GM23338 (cell line): Measurements from ENCODE around the gene SORCS3. TPM values are rescaled to one million over a fixed set of nuclear protein-coding genes. Genes with fewer than 3 reads are reported as not detected.

Source experiments
- ATAC-seq: fragments of 200-7000 bp; cut with Tn5 transposase; 3 replicates; pipeline ENCODE4 v1.9.1; 2020
- DNase-seq: peaks from one replicate; pipeline ENCODE4 v3.0.0-alpha.2; 2015; ENCODE audit warnings: low spot score
- H2AFZ ChIP-seq: fragments of 200-600 bp; sonication (generic); 2 replicates; pipeline ENCODE4 v1.8.0; 2016; ENCODE audit warnings: antibody characterized with exemption, mild to moderate bottlenecking, moderate library complexity
- H3F3A ChIP-seq: fragments of 200-600 bp; sonication (generic); replicated peaks from 2 replicates; pipeline ENCODE4 v1.8.0; 2017; ENCODE audit warnings: antibody characterized with exemption, mixed run types, low read depth
- H3K27ac ChIP-seq: fragments of 200-600 bp; sonication (generic); 2 replicates; pipeline ENCODE4 v1.6.1; 2016; ENCODE audit warnings: low read depth
- H3K27me3 ChIP-seq: fragments of 200-600 bp; sonication (generic); 2 replicates; pipeline ENCODE4 v1.8.0; 2016; ENCODE audit warnings: mild to moderate bottlenecking, mixed run types, moderate library complexity; ENCODE audit not compliant: insufficient read depth
- H3K36me3 ChIP-seq: fragments of 200-600 bp; sonication (generic); 2 replicates; pipeline ENCODE4 v1.8.0; 2016; ENCODE audit warnings: mild to moderate bottlenecking; ENCODE audit not compliant: insufficient read depth
- H3K4me1 ChIP-seq: fragments of 200-600 bp; sonication (generic); 2 replicates; pipeline ENCODE4 v1.8.0; 2016; ENCODE audit warnings: mild to moderate bottlenecking, moderate library complexity; ENCODE audit not compliant: insufficient read depth
- H3K4me2 ChIP-seq: fragments of 200-600 bp; sonication (generic); 2 replicates; pipeline ENCODE4 v1.7.1; 2017; ENCODE audit warnings: mixed run types
- H3K4me3 ChIP-seq: fragments of 200-600 bp; sonication (generic); 2 replicates; pipeline ENCODE4 v1.6.1; 2016; ENCODE audit warnings: mixed run types
- H3K79me2 ChIP-seq: fragments of 200-600 bp; sonication (generic); replicated peaks from 2 replicates; pipeline ENCODE4 v1.8.0; 2017; ENCODE audit warnings: mild to moderate bottlenecking; ENCODE audit not compliant: insufficient read depth
- H3K9me2 ChIP-seq: fragments of 200-600 bp; sonication (generic); 2 replicates; pipeline ENCODE4 v1.8.0; 2017; ENCODE audit not compliant: insufficient read depth
- H4K20me1 ChIP-seq: fragments of 200-600 bp; sonication (generic); replicated peaks from 2 replicates; pipeline ENCODE4 v1.8.0; 2017; ENCODE audit warnings: mild to moderate bottlenecking; ENCODE audit not compliant: insufficient read depth
- H3K27ac Mint-ChIP-seq: 2 replicates; pipeline ENCODE4 v1.8.0; 2020; ENCODE audit warnings: inconsistent platforms, mild to moderate bottlenecking, moderate library complexity, mixed read lengths
- H3K27me3 Mint-ChIP-seq: 3 replicates; pipeline ENCODE4 v1.8.0; 2022; ENCODE audit warnings: low read depth, mild to moderate bottlenecking, moderate library complexity, mixed read lengths, inconsistent platforms; ENCODE audit not compliant: insufficient read depth, poor library complexity
- H3K36me3 Mint-ChIP-seq: 3 replicates; pipeline ENCODE4 v1.8.0; 2021; ENCODE audit warnings: low read depth, mild to moderate bottlenecking, inconsistent platforms, moderate library complexity, mixed read lengths
- H3K4me1 Mint-ChIP-seq: 3 replicates; pipeline ENCODE4 v1.8.0; 2020; ENCODE audit warnings: mild to moderate bottlenecking, inconsistent platforms, mixed read lengths
- H3K4me3 Mint-ChIP-seq: 3 replicates; pipeline ENCODE4 v1.8.0; 2021; ENCODE audit warnings: moderate library complexity, mild to moderate bottlenecking, inconsistent platforms, mixed read lengths
- H3K9me3 Mint-ChIP-seq: 3 replicates; pipeline ENCODE4 v1.8.0; 2020; ENCODE audit warnings: moderate library complexity, mild to moderate bottlenecking, inconsistent platforms, mixed read lengths
- CREB1 ChIP-seq: fragments of 250-450 bp; sonication (Bioruptor Pico); IDR thresholded peaks from 2 replicates; pipeline ENCODE4 v1.5.0; 2020; ENCODE audit warnings: low read depth, mild to moderate bottlenecking, moderate library complexity
- CTCF ChIP-seq, 2 experiments: fragments of 200-600 bp in 1 of 2; sonication (generic) in 1 of 2; conservative IDR thresholded peaks; 2 replicates each; pipeline versions ENCODE4 v1.5.1 to v1.6.1; 2016 to 2017; ENCODE audit warnings: antibody characterized with exemption in 2 of 2, low read depth in 2 of 2, mild to moderate bottlenecking in 2 of 2, moderate library complexity in 1 of 2
- ETS1 ChIP-seq: IDR thresholded peaks from 2 replicates; pipeline ENCODE4 v1.6.1; 2016; ENCODE audit warnings: antibody characterized with exemption
- EZH2 ChIP-seq: fragments of 200-600 bp; sonication (generic); IDR thresholded peaks from one replicate; pipeline ENCODE4 v1.8.0; 2017; ENCODE audit warnings: antibody characterized with exemption, mild to moderate bottlenecking, low read depth; ENCODE audit not compliant: unreplicated experiment
- EZH2phosphoT487 ChIP-seq: fragments of 200-600 bp; sonication (generic); IDR thresholded peaks from one replicate; pipeline ENCODE4 v1.8.1; 2018; ENCODE audit warnings: antibody characterized with exemption; ENCODE audit not compliant: unreplicated experiment
- JUNB ChIP-seq: IDR thresholded peaks from one replicate; pipeline ENCODE4 v1.6.1; 2016; ENCODE audit warnings: antibody characterized with exemption; ENCODE audit not compliant: unreplicated experiment
- NANOG ChIP-seq: IDR thresholded peaks from 2 replicates; pipeline ENCODE4 v1.6.1; 2016; ENCODE audit warnings: antibody characterized with exemption, borderline replicate concordance
- POLR2AphosphoS5 ChIP-seq: IDR thresholded peaks from 2 replicates; pipeline ENCODE4 v1.6.1; 2016; ENCODE audit warnings: antibody characterized with exemption, low read depth
- REST ChIP-seq: IDR thresholded peaks from one replicate; pipeline ENCODE4 v1.6.1; 2018; ENCODE audit warnings: antibody characterized with exemption; ENCODE audit not compliant: unreplicated experiment
- STAT1 ChIP-seq: IDR thresholded peaks from one replicate; pipeline ENCODE4 v1.6.1; 2016; ENCODE audit warnings: antibody characterized with exemption; ENCODE audit not compliant: unreplicated experiment
- ZNF114 ChIP-seq: fragments of 250-450 bp; sonication (Bioruptor Pico); IDR thresholded peaks from 2 replicates; pipeline ENCODE4 v1.5.0; 2020; ENCODE audit warnings: mild to moderate bottlenecking, moderate library complexity
- ZNF331 ChIP-seq: fragments of 250-450 bp; sonication (Bioruptor Pico); IDR thresholded peaks from 2 replicates; pipeline ENCODE4 v1.5.0; 2020; ENCODE audit warnings: low read depth, mild to moderate bottlenecking, moderate library complexity
- ZNF462 ChIP-seq: fragments of 250-450 bp; sonication (Bioruptor Pico); IDR thresholded peaks from 2 replicates; pipeline ENCODE4 v1.5.0; 2020; ENCODE audit warnings: mild to moderate bottlenecking, moderate library complexity
- polyA plus RNA-seq: library from polyadenylated mRNA; unstranded; fragments of >200 nt; fragmentation: Nextera tagmentation; extraction: Ambion mirVana; gene quantifications from 2 replicates; pipeline ENCODE4 v1.2.1, GENCODE V29; 2016
- total RNA-seq: library from RNA; depleted of rRNA; stranded (reverse); fragments of >200 nt; shearing (Covaris generic); gene quantifications from 2 replicates; pipeline ENCODE4 v1.2.3, GENCODE V29; 2014

The SORCS3 gene
- total and polyA plus RNA-seq, 2 experiments from 2014 or later = 0.37 to 1.4 TPM

- ATAC-seq (no peak), DNase-seq (no peak)
- H3K4me2 ChIP-seq = no peak overlapping the region
- H3K27ac ChIP-seq = no peak overlapping the region
- H3K9me3 Mint-ChIP-seq = no peaks in the 10 kb centered on the region
- H3K4me1 ChIP-seq = no peaks in the 10 kb centered on the region
- no peaks in the 10 kb centered on the region for H3K36me3 ChIP-seq
- H3K9me2 ChIP-seq = peaks cover 5% of the 10 kb centered on the region; the same call in 1 of the 2 replicates
- no peaks in the 10 kb centered on the region for H3K27me3 Mint-ChIP-seq
- no peaks in the 10 kb centered on the region for H4K20me1 ChIP-seq
- no peaks in the 10 kb centered on the region for H3K79me2 ChIP-seq
- H3K4me1 Mint-ChIP-seq = peaks cover 5% of the 10 kb centered on the region; the same call in 2 of the 3 replicates
- H3K36me3 Mint-ChIP-seq = no peaks in the 10 kb centered on the region
- no peaks in the 10 kb centered on the region for H3K27me3 ChIP-seq
- no peak for TF ChIP-seq JUNB
- no peak for TF ChIP-seq EZH2phosphoT487
- TF ChIP-seq REST = no peak
- TF ChIP-seq NANOG = no peak
- no peak for TF ChIP-seq POLR2AphosphoS5
- TF ChIP-seq ZNF462 (CRISPR knock-in tag) = no peak
- no peak for TF ChIP-seq CTCF (conservative IDR thresholded peaks at IDR 0.05; ENCODE audit: low read depth in 2 of 2)
- TF ChIP-seq ETS1 = no peak
- no peak for TF ChIP-seq ZNF114 (CRISPR knock-in tag)
- TF ChIP-seq CREB1 (CRISPR knock-in tag) = no peak
- TF ChIP-seq EZH2 = no peak
- TF ChIP-seq STAT1 = no peak
- TF ChIP-seq ZNF331 (CRISPR knock-in tag) = no peak
- no peak overlapping the region for H2AFZ ChIP-seq
- H3K4me3 ChIP-seq = no peak overlapping the region
- no peaks in the 10 kb centered on the region for H3F3A ChIP-seq
- H3K4me3 Mint-ChIP-seq = no peak overlapping the region
- no peak overlapping the region for H3K27ac Mint-ChIP-seq
Measured at GRCh38 chr10:105073999-105074398, 432.9 kb downstream of the SORCS3 start.
